UCSD-AML1 (cell line): ENCODE data around the gene ZNG1F.
"Not testable (repeated sequence)": the region's sequence is repeated elsewhere in the genome, so short reads cannot be mapped to it uniquely, and the experiment has no call there.

Source experiments
- DNase-seq: peaks from one replicate; lab custom pipeline; 2025; ENCODE audit not compliant: unreplicated experiment; lab: John Stamatoyannopoulos, UW

The ZNG1F gene

DNA sequence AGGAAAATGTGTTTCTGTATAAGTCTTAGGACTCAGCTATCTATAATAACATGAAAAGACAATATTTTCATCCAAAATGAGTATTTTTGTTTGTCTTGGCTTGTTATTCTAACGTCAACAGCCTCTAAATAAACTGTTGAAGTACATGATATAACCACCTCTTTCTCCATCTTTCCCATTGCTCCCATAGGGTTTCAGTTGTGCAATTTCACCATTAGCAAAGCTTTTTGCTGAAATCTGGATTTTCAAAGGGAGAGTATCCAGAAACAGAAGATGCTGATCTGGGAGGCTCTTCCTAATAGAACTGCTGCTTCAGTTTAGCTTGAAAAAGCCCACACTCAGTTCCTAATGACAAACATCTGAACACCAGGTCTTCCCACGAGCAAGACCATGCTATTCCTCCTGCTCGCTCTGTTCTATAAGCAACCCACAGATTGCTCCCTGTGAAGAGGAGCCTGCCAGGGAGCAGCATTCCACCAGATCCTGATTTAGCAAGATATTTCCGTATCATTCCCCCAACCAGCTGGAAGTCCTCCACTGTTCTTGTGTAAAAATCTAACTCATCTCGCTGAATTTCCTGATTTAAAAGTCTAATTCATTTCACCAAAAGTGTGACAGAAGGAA, 101.8 kb downstream of the ZNG1F start:
- DNase-seq, result not testable (repeated sequence)

DNA sequence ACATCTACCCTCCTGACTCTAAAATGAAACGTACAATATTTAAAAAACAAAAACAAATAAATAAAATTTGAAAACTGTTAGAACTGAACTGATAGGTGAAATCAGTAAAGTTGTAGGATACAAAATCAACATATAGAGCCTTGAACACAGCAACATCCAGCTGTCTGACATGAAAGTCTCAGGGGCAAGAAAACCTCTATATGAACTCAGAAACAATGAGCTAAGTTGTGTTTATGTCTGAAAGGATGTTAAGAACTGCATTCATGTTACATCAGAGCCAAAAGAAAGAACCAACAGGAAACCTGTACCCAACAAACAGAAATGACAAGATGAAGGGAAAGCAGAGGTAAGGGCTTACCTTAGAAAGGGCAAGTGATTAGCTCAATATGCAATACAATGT, 102.4 kb downstream of the ZNG1F start:
- not testable (repeated sequence) for DNase-seq

- not testable (repeated sequence) for DNase-seq
Measured at GRCh38 chr9:41086215-41086614, 102.9 kb downstream of the ZNG1F start.

GRCh38 chr9:41082358-41082757, 106.8 kb downstream of the ZNG1F start:
- not testable (repeated sequence) for DNase-seq
